Large intestine (tissue), 3 donors: ENCODE data around the gene SPATS2. TPM values are rescaled to one million over a fixed set of nuclear protein-coding genes. Genes with fewer than 3 reads are reported as not detected.
"Not testable (repeated sequence)": the region's sequence is repeated elsewhere in the genome, so short reads cannot be mapped to it uniquely, and the experiment has no call there.

Experiments used
- DNase-seq, 2 donors: peaks; one replicate each; pipeline versions ENCODE4 v3.0.0 to v3.0.0-alpha.2; 2013
- H3K27ac ChIP-seq: one replicate; pipeline ENCODE4 v1.5.1; 2013; ENCODE audit warnings: low read length
- H3K27me3 ChIP-seq: 2 replicates; pipeline ENCODE4 v1.6.1; 2013; ENCODE audit warnings: low read length; ENCODE audit not compliant: control insufficient read depth, insufficient read depth
- H3K36me3 ChIP-seq: 2 replicates; pipeline ENCODE4 v1.6.1; 2013; ENCODE audit warnings: low read length; ENCODE audit not compliant: control insufficient read depth, insufficient read depth
- H3K4me1 ChIP-seq: one replicate; pipeline ENCODE4 v1.6.1; 2013; ENCODE audit warnings: low read length; ENCODE audit not compliant: control insufficient read depth, insufficient read depth
- H3K4me3 ChIP-seq: one replicate; pipeline ENCODE4 v1.5.1; 2013; ENCODE audit warnings: low read length
- H3K9me3 ChIP-seq: one replicate; pipeline ENCODE4 v1.6.1; 2013; ENCODE audit warnings: mild to moderate bottlenecking, low read depth, low read length, moderate library complexity; ENCODE audit not compliant: control insufficient read depth
- WGBS: methylation state at CpG from one replicate; pipeline ENCODE4 v1.1.5; 2013; ENCODE audit warnings: low lambda C conversion rate; ENCODE audit not compliant: insufficient coverage; 5-methylcytosine and 5-hydroxymethylcytosine counted together
- polyA plus RNA-seq: library from polyadenylated mRNA; unstranded; fragments of 120-200 nt; gene quantifications from one replicate; pipeline ENCODE4 v1.2.1, GENCODE V29; 2013

SPATS2 gene
- polyA plus RNA-seq, 1 donor, result 22.7 TPM

DNA sequence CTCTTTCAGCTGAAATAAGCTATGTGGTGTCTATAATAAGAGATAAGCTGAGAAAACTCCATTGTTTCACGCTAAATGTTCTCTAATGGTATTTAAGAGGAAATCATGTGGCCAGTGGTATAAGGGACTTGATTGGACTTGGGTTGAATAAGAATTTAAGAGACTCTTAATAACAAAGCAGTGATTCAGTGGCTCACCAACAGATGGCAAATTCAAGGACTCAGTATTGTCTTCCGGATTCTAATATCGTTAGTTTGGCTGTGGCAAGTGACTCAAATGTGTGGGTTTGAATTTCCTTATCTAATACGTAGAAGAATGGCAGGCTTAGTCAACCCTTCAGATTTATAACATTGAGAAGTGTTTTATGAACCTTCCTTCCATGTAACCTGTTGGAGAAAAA is 122.5 kb downstream of the SPATS2 start:
- no CpG with 5 or more reads among the region's 4 CpGs for WGBS
- Histone ChIP-seq H3K4me3 (no peak overlapping the region), H3K4me1 (no peaks in the 10 kb centered on the region), H3K27me3 (no peaks in the 10 kb centered on the region), H3K9me3 (no peaks in the 10 kb centered on the region), H3K36me3 (peaks cover 3% of the 10 kb centered on the region), H3K27ac (no peak overlapping the region)
- DNase-seq, result no peak

DNA sequence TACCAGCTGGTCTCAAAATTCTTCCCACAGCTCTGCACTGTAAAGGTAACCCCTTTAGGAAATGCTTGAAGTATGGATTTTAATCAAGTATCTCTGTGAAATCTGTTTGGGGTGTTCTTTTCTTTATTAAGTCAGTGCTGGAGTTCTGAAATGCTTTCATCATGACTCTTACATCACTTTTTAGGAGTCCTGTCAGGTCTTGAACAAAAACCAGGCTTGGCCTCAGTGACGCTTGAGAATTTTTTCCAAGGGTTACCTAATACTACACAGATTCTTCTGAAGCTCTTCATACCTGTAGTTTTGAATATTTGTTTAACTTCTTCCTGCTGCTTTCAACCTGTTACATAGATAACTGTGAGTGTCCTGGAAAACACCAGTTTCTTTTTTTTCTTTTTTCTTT is 124.6 kb downstream of the SPATS2 start:
- DNase-seq, result no peak
- Histone ChIP-seq H3K36me3 (peaks cover 7% of the 10 kb centered on the region), H3K27ac (no peak overlapping the region)

DNA sequence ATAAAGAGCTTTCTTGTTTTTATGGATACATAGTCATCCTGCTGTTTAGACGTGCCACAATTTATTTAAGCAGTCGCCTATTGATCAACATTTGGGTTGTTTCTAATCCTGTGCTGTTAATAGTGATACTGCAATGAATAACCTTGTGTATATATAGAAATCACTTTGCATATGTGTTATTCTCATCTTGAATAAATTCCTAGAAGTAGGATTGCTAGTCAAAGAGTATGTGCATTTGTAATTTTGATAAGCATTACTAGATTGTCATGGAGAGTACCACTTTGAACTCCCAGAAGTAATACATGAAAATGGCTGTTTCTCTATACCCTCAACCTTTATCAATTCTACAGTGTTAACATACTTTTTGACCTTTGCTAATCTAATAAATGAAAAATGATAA is 126.6 kb downstream of the SPATS2 start:
- no CpG with 5 or more reads among the region's 2 CpGs for WGBS

More for the DNA sequence above, 124.6 kb downstream of the SPATS2 start:
- no peaks in the 10 kb centered on the region for H3K9me3 ChIP-seq
- no peaks in the 10 kb centered on the region for H3K4me1 ChIP-seq
- no CpG with 5 or more reads among the region's 1 CpG for WGBS
- H3K4me3 ChIP-seq, result no peak overlapping the region
- no peaks in the 10 kb centered on the region for H3K27me3 ChIP-seq

DNA sequence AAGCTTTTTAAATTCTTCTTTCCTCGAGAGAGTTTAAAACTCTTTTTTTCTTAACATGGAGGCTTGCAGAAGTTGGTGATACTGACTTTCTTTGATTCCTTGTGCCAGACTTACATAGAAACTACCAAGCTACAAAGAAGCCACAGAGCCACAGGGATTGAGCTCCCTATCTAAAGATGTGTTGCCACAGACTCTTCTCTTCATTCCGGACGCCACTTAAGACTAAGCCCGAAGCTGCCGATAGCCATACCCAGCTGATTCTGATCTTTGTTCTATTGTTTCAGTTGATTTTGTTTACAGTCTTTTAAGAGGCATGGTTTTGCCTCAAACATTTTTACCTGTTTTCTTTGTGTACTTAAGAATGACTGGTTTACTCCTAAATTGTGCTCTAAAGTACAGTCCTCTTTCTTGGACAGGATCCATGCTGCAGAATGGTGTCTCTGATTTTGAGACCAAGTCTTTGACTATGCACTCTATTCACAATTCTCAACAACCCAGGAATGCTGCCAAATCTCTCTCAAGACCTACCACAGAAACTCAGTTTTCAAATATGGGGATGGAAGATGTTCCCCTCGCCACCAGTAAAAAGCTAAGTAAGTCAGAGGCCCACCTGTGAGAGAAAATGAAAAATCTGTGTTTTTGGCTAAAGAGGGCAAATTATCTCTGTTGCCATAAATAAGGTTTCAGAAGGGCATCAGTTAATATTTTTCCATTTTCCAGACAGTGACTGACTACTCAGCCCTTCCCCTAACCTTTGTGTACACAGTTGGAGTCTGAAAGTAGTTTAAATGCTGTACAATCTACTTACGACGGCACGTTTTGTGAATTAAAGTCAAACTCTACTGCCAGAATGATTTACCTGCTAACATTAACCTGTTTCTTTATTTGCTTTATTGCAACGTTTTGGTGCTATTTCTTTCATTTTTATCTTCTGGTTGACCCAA is 129.4 kb downstream of the SPATS2 start:
- H3K36me3 ChIP-seq, result peaks cover 13% of the 10 kb centered on the region
- no peaks in the 10 kb centered on the region for H3K4me1 ChIP-seq
- H3K27me3 ChIP-seq, result no peaks in the 10 kb centered on the region
- no peak for DNase-seq
- H3K9me3 ChIP-seq, result no peaks in the 10 kb centered on the region
- no peak overlapping the region for H3K27ac ChIP-seq
- no peak overlapping the region for H3K4me3 ChIP-seq
- 70% methylated on average over 3 of the region's 10 CpGs for WGBS

More for the DNA sequence above, 126.6 kb downstream of the SPATS2 start:
- no peak for DNase-seq
- H3K27ac ChIP-seq, result no peak overlapping the region
- H3K36me3 ChIP-seq, result peaks cover 7% of the 10 kb centered on the region
- H3K9me3 ChIP-seq, result no peaks in the 10 kb centered on the region
- no peak overlapping the region for H3K4me3 ChIP-seq
- no peaks in the 10 kb centered on the region for H3K4me1 ChIP-seq
- H3K27me3 ChIP-seq, result no peaks in the 10 kb centered on the region

DNA sequence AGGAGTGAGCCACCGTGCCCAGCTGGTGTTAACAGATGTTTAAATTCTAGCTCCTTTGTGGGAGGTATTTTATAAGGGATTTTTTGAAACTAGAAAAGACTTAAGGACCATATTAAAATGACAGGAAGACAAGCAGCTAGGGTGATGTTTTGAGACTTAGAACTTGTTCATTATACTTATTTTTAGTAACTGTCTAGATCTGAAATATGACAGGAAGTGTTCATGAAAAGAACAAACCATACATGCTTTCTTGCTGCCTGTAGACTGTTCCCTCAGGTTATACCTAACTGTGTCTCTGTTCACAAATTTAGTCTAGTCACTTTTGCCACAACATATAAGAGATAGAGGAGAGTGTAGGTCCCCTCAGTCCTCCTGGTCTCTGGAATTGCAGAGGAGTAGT is 134.6 kb downstream of the SPATS2 start:
- Histone ChIP-seq H3K36me3 (peaks cover 10% of the 10 kb centered on the region), H3K27me3 (no peaks in the 10 kb centered on the region), H3K4me3 (no peak overlapping the region), H3K4me1 (no peaks in the 10 kb centered on the region), H3K27ac (no peak overlapping the region), H3K9me3 (no peaks in the 10 kb centered on the region)
- no CpG with 5 or more reads among the region's 1 CpG for WGBS
- DNase-seq, result no peak

DNA sequence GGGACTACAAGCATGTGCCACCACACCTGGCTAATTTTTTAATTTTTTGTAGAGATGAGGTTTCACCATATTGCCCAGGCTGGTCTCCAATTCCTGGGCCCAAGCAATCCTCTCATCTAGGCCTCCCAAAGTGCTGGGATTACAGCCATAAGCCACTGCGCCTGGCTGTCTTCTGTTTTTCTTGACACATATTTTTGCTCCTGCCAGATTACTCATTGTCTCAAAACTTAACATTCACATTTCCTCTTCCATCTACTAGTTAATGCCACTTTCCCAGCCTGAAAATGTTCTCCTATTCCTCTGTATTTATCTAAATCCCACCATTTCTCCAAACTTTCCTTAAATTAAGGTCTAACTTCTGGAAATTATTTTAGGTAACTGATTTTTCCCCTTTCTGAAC is 135.3 kb downstream of the SPATS2 start:
- Histone ChIP-seq H3K27me3 (no peaks in the 10 kb centered on the region), H3K9me3 (no peaks in the 10 kb centered on the region), H3K4me3 (no peak overlapping the region), H3K27ac (no peak overlapping the region), H3K4me1 (no peaks in the 10 kb centered on the region), H3K36me3 (peaks cover 10% of the 10 kb centered on the region)
- WGBS, result no CpG with 5 or more reads among the region's 1 CpG
- no peak for DNase-seq

DNA sequence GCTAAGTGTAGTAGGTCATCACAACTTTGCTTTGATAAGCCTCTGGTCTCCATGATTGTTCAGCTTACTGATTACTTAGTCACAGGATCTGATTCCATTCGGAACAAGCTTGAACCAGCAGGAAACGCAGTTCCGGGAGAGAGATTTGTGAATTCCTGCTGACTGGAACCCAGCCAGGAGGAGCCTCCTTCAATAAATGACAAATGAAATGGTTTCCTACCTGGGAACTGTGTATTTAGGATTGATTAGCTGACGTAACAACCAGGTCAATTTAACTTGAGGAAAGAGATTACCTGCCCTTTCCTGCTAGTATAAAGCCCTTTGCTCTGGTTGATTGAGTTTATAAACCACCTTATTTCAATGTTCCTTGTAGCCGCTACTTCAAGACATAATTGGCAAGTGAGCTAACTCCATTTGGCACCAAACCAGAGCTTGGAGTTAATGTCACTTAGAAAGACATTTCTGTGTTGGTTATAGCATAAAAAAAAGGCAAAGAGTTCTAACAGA is 136.5 kb downstream of the SPATS2 start:
- WGBS, result no CpG with 5 or more reads among the region's 5 CpGs

DNA sequence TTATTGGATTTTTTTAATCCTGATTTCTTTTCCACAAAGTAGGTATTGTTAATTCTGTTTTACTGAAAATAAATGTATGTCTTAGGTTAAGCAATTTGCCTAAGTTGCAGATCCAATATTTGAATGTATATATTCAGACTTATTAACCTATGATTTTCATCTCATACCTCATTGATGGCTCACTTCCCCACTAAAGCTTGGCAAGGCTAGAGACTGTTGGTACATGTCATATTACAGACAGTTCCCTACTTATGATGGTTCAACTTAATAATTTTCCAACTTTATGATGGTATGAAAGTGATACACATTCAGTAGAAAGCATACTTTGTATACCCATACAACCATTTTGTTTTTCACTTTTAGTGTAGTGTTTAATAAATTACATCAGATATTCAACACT is 138.4 kb downstream of the SPATS2 start:
- DNase-seq, result no peak
- Histone ChIP-seq H3K36me3 (peaks cover 8% of the 10 kb centered on the region), H3K9me3 (no peaks in the 10 kb centered on the region), H3K4me3 (no peak overlapping the region), H3K27ac (no peak overlapping the region), H3K27me3 (no peaks in the 10 kb centered on the region), H3K4me1 (no peaks in the 10 kb centered on the region)

More for the DNA sequence above, 136.5 kb downstream of the SPATS2 start:
- Histone ChIP-seq H3K27me3 (no peaks in the 10 kb centered on the region), H3K27ac (no peak overlapping the region), H3K4me1 (no peaks in the 10 kb centered on the region), H3K9me3 (no peaks in the 10 kb centered on the region), H3K4me3 (no peak overlapping the region), H3K36me3 (peaks cover 10% of the 10 kb centered on the region)
- DNase-seq, result peak in 1 of 2 donors; percentile 44

DNA sequence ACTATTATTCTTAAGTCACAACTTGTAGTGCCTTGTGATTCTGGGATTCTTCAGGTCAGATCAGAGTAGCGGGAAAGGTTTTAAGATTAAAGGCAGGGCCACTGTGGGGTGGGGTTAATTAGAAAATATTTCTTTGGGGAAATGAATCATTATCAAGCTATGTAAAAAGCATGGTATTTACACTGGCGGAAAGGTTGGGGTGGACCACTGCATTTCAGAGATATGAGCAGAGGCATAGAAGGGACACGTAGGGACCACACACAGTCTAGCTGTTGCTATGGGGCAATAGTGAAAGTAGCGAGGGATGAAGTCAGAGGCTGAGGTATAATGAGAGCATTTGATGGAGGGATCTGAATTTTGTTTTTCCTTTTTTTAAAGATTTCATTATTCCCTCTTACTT is 139.9 kb downstream of the SPATS2 start:
- 100% methylated on average over 2 of the region's 4 CpGs for WGBS
- H3K27ac ChIP-seq, result no peak overlapping the region
- no peaks in the 10 kb centered on the region for H3K4me1 ChIP-seq
- H3K27me3 ChIP-seq, result no peaks in the 10 kb centered on the region
- no peak overlapping the region for H3K4me3 ChIP-seq
- H3K9me3 ChIP-seq, result no peaks in the 10 kb centered on the region
- no peak for DNase-seq
- peaks cover 2% of the 10 kb centered on the region for H3K36me3 ChIP-seq

DNA sequence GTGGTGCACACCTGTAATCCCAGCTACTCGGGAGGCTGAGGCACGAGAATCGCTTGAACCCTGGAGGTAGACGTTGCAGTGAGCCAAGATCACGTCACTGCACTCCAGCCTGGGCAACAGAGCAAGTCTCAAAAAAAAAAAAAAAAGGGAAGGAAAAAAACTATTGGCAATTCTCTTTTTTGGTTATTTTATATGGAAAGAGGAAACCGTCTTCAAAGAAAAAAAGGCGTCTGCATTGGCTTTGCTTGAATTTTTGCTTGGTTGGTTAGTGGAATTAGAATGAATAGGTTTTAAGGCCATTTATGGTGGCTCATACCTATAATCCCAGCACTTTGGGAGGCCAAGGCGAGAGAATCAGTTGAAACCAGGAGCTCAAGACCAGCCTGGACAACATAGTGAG is 142.4 kb downstream of the SPATS2 start:
- 100% methylated on average over 1 of the region's 8 CpGs for WGBS
- not testable (repeated sequence) for H3K36me3 ChIP-seq, DNase-seq, H3K9me3 ChIP-seq, H3K27me3 ChIP-seq, H3K4me1 ChIP-seq, H3K4me3 ChIP-seq, H3K27ac ChIP-seq

DNA sequence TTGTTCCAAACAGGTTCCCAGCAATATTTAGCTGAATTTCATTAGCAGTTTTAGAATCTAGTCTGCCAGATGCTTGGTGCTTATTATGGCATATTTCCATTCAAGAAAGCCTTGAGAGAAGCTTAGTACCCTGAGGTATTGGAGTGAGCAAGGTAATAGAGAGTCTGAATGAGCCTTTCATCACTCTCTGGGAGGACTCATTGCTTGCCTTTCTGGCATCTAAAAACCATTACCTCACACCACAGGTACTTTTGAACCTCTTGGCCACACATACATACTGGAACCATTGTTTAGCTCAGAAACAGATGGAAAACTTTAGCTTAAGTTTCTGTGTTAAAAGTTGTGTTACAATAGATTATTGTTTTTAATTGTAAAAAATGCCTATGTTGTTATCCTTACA is 144.1 kb downstream of the SPATS2 start:
- no peak for DNase-seq
- peaks cover 5% of the 10 kb centered on the region for H3K36me3 ChIP-seq
- H3K4me1 ChIP-seq, result no peaks in the 10 kb centered on the region
- no peak overlapping the region for H3K27ac ChIP-seq
- H3K9me3 ChIP-seq, result no peaks in the 10 kb centered on the region
- H3K4me3 ChIP-seq, result no peak overlapping the region
- H3K27me3 ChIP-seq, result no peaks in the 10 kb centered on the region
